ENCODE results near the gene GRM7. TPM values are rescaled to one million over a fixed set of nuclear protein-coding genes. Genes with fewer than 3 reads are reported as not detected.

GRM7 gene
- total RNA-seq, 1 donor from 2014 or later: 4.1 TPM

- DNase-seq (ENCODE audit: low spot score): no peak
Measured at GRCh38 chr3:7241584-7242302, 380.8 kb downstream of the GRM7 start.

- DNase-seq (ENCODE audit: low spot score): no peak
Measured at GRCh38 chr3:7242303-7242635, 381.4 kb downstream of the GRM7 start.

GRCh38 chr3:7249493-7250076 is 388.7 kb downstream of the GRM7 start:
- no peak for DNase-seq (ENCODE audit: low spot score)

GRCh38 chr3:7254251-7254650 is 393.3 kb downstream of the GRM7 start:
- DNase-seq (ENCODE audit: low spot score): no peak

GRCh38 chr3:7260975-7261374 is 400.1 kb downstream of the GRM7 start:
- no peak for DNase-seq (ENCODE audit: low spot score)

- DNase-seq (ENCODE audit: low spot score): no peak
Measured at GRCh38 chr3:7263347-7264195, 402.7 kb downstream of the GRM7 start.

GRCh38 chr3:7264196-7264526 is 403.2 kb downstream of the GRM7 start:
- DNase-seq (ENCODE audit: low spot score): no peak

GRCh38 chr3:7265736-7266135 is 404.8 kb downstream of the GRM7 start:
- DNase-seq (ENCODE audit: low spot score): no peak

GRCh38 chr3:7266551-7266950 is 405.6 kb downstream of the GRM7 start:
- DNase-seq (ENCODE audit: low spot score): no peak

- no peak for DNase-seq (ENCODE audit: low spot score)
Measured at GRCh38 chr3:7270731-7271130, 409.8 kb downstream of the GRM7 start.

- DNase-seq (ENCODE audit: low spot score): no peak
Measured at GRCh38 chr3:7271631-7272030, 410.7 kb downstream of the GRM7 start.

GRCh38 chr3:7272203-7272602 is 411.3 kb downstream of the GRM7 start:
- no peak for DNase-seq (ENCODE audit: low spot score)

- no peak for DNase-seq (ENCODE audit: low spot score)
Measured at GRCh38 chr3:7275396-7275795, 414.5 kb downstream of the GRM7 start.

GRCh38 chr3:7280318-7280717 is 419.4 kb downstream of the GRM7 start:
- DNase-seq (ENCODE audit: low spot score): no peak

- no peak for DNase-seq (ENCODE audit: low spot score)
Measured at GRCh38 chr3:7282988-7283387, 422.1 kb downstream of the GRM7 start.

GRCh38 chr3:7285505-7285904 is 424.6 kb downstream of the GRM7 start:
- DNase-seq (ENCODE audit: low spot score): no peak

- DNase-seq (ENCODE audit: low spot score): no peak
Measured at GRCh38 chr3:7288133-7288532, 427.2 kb downstream of the GRM7 start.

GRCh38 chr3:7289121-7289520 is 428.2 kb downstream of the GRM7 start:
- DNase-seq (ENCODE audit: low spot score): no peak

- no peak for DNase-seq (ENCODE audit: low spot score)
Measured at GRCh38 chr3:7290077-7290825, 429.3 kb downstream of the GRM7 start.

- no peak for DNase-seq (ENCODE audit: low spot score)
Measured at GRCh38 chr3:7292362-7292761, 431.4 kb downstream of the GRM7 start.

GRCh38 chr3:7293286-7293685 is 432.4 kb downstream of the GRM7 start:
- no peak for DNase-seq (ENCODE audit: low spot score)

GRCh38 chr3:7305561-7305960 is 444.6 kb downstream of the GRM7 start:
- DNase-seq (ENCODE audit: low spot score): no peak
